Activated effector memory CD4-positive, alpha-beta T cell treated with Interleukin-2 at 50 U/mL for 16 hours (primary cell): ENCODE results near the gene RNF5.

Experiments used
- DNase-seq: peaks from one replicate; pipeline ENCODE4 v3.0.0-alpha.2; 2020

RNF5 gene

DNA sequence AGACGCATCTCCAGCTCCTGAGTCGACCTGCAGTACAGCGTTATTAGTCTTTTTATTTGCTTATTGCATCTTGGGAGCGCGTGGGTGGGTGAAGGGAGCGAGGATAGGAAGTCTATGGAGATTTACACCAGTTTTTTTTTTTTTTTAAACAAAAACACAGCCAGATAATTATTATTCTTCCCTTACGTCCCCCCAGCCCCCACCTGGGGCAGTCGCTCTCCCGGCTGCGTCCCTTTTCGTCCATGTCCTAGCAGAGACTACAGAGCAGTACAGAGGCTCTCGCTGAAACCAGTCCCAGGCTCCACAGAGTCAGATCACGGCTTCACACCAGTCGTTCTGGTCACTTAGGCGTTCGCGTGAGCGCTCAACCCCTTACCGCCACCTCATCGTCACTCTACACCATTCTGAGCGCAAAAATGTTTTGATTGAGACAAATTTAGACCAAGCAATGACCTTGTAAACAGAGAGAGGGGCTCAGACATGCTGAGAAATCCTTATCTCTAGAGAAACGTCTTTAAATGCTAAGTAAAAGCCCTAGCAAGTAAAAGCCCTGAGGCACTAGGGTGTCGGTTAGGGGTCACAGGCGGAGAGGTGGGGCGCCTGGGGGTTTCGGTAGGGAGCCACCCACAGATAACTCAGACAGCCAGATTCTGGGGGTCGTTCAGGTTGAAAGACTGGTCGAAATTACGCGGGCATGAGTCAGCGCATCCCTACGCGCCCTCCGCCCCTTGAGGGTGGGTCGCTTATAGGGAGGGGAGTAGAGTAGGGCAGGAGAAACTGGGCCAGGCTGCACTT lies 25.2 kb upstream of the RNF5 start:
- no peak for DNase-seq

DNA sequence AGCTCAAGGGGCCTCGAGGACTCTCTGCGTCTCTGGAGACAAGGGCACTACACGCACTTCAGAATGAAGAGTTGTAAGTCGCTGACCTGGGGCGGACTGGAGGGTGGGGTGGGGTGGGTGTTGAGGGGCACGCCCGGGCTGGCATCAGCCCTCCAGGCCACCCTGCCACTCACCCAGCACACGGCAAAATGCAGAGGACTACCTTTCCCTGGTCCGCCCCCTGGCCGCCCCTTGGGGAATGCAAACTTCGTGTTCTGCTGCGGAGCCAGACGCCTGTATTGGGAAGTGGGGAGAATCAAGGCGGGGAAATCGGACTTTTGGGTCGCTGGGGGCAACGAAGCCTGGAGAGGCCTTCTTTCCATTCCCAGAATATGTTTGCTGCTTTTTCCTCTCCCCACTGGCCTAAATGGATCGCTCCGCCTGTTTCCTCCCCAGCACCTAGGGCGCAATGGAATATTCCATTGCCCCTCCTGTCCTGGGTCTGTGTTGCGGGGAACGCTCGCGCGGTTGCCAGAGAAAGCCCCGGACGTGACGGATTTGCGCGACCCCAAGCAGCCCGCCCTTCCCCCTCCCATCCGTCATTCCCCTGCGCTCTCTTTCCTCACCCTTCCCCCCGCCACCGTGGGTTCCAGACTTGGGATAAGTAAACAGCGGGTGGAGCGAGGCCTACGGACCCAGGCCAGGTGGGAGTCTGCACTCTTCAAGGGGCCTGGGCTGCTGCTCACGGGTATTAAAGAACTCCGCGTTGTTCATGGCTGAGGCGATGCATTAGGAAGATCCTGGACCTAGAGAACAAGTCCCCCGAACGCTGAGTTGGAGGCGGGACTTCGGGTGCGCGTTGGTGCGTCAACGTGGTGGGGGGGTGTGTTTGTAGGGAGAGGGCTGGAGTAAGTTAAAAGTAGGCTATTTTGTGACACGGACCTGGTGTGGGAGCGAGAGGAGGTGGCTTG lies 24.4 kb upstream of the RNF5 start, which contains the start of gene PPT2:
PPT2 (plus strand) TSS at position 578 of the 950 bp plus-strand sequence. CDS start 454 bp downstream, outside the sequence.
- DNase-seq, result peak; percentile 45

DNA sequence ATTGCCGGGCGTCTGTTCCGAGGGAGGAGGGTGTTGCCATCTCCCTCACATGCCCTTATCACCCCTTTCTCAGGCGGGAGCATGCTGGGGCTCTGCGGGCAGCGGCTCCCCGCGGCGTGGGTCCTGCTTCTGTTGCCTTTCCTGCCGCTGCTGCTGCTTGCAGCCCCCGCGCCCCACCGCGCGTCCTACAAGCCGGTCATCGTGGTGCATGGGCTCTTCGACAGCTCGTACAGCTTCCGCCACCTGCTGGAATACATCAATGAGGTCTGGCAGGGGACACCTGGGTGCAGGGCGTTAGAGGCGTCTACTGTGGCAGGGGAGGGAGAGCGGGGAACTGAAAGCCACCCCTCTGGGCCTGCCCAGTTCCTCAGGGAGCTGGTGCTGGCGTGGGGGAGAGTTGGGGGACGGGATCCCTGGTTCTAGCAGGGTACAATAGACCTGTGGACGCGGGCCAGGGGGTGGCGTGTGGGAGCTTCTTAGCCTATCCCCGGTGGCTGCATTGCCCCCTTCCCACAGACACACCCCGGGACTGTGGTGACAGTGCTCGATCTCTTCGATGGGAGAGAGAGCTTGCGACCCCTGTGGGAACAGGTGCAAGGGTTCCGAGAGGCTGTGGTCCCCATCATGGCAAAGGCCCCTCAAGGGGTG lies 23.6 kb upstream of the RNF5 start:
- DNase-seq, result peak; percentile 53

DNA sequence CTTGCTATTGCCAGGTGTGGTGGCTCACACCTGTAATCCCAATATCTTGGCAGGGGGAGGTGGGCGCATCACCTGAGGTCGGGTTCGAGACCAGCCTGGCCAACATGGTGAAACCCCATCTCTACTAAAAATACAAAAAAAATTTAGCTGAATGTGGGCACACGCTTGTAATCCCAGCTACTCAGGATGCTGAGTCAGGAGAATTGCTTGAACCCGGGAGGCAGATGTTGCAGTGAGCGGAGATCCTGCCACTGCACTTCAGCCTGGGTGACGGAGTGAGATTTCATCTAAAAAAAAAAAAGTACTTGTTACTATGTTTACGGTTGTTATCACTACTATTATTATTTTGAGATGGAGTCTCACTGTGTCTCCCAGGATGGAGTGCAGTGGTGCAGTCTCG lies 21.3 kb upstream of the RNF5 start:
- DNase-seq, result no peak

- DNase-seq, result no peak
Measured at GRCh38 chr6:32158052-32158451, 20.2 kb upstream of the RNF5 start.

DNA sequence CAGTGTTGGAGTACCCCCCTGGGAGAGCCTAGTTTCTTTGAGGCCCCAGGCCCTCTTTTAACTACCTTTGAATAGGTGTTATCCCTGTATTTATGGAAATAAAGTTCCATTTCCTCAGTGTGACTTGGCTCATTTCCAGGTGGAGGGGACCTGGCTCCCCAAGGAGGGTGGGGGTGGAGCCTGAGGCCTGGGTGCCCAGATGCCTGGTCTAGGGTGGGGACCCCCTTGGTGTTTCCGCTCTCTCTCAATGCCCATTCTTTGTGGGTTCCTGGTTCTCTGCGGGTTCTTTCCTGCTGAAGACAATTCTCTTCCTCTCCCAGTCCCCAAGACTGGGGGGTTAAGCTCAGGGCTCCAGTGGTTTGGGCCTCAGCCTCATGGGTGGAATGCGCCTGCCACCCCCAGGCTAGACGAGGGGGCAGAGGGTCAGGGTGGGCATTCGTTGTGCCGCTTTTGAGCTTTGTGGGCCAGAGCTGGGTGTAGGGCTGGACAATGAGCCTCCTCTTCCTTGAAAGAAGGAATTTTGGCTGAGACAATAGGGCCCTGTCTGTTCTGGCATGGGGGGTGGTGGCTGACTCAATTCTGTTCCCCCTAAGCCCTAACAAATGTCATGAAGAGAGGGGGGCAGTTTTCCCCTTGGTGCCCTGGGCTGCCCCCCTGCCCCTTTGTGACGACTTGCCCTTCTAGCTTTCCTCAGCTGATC lies 14.5 kb upstream of the RNF5 start:
- DNase-seq, result no peak

DNA sequence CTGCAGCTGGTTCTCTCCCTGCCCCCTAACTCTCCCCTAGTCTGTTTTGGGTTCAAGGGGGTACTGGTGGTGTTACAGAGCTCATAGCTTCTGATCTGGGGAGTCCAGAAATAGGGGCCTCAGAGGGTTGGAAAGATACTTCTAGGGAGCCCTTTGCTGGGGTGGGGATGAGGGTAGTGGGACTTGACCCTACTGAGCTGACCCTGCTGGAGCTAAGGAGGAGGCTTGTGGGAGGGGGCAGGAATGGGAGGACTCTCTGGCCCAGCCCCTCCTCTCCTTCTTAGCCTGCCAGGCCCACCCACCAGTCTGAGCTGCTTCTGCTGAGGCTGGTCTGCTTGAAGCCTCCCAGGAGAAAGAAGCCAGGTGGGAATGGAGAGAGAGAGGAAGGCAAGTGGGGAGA lies 13.9 kb upstream of the RNF5 start, which contains the start of gene EGFL8:
EGFL8 (plus strand) TSS at position 301 of the 400 bp plus-strand sequence. CDS start 1,571 bp downstream, outside the sequence.
- DNase-seq, result no peak

DNA sequence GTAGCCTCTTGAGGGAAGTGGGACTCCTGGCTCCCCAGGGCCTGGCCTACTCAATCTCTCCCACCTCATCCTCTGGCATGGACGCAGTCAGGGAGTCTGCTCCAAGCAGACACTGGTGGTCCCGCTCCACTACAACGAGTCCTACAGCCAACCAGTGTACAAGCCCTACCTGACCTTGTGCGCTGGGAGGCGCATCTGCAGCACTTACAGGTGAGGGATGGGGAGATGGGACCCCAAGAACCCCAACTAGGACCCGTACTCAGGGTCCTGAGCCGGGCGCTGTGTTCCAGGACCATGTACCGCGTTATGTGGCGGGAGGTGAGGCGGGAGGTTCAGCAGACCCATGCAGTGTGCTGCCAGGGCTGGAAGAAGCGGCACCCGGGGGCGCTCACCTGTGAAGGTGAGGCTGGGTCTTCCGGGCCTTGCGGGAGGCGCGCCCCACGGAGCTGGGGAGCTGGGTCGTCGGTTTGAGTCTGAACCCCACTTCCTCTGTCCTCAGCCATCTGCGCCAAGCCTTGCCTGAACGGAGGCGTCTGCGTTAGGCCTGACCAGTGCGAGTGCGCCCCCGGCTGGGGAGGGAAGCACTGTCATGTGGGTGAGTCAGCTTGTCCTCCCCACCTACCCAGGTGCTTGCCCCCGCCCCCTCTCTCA lies 11.7 kb upstream of the RNF5 start:
- no peak for DNase-seq

DNA sequence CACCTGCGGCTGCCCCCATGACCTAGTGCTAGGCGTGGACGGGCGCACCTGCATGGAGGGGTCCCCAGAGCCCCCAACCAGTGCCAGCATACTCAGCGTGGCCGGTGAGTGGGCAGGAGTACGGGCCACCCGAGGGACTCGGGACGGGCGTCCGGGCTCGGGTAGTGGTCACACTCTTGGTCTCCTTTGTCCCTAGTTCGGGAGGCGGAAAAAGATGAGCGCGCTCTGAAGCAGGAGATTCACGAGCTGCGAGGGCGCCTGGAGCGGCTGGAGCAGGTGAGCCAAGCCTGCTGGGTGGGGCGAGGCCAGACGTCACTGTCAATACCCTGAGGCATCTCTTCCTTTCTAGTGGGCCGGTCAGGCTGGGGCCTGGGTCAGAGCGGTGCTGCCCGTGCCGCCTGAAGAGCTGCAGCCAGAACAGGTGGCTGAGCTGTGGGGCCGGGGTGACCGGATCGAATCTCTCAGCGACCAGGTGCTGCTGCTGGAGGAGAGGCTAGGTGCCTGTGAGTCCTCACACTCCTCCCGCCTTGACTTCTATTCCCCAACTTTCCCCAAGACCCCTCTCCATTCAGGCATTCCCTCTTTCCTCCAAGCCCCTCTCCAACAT lies 10.9 kb upstream of the RNF5 start:
- no peak for DNase-seq

DNA sequence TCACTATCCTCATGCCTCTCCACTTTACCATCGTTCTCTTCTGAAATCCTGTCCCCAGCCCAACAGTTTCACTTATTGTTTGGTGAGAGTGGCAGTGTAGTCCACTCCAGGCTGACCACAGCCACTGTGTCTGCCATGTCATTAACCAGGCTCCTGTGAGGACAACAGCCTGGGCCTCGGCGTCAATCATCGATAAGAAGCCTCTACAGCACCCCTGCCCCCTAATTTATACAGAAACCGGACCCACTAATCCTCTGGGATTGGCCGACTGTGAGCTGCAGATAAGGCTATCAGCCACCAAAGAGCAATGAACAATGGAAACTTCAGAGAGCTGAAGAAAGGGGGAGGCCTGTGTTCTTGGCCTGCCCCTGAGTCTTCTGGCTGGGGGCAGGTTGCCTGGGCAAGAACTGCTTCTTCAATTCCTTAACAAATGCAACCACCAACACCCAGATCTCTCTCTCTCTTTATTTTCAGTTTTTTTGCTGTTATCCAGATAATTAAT lies 10.4 kb upstream of the RNF5 start:
- no peak for DNase-seq

DNA sequence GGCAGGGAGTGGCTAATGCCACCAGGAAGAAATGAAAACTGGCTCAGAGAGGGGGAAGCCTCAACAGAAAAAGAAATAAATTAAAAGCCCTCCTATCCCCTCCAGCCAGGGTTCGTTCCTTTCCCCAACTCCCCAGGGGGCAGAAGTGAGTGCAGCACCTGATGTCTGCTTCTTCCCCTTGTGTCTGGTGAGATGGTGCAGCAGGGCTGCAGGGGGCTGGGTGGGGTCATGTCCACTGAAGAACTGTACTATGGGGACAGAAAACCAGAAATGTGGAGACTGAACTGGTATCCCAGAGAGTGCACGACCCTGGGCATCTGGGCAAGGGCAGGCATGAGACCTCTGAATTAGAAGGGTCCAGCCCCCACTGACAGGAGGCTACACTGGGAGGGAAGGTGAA lies 9.9 kb upstream of the RNF5 start:
- no peak for DNase-seq

DNA sequence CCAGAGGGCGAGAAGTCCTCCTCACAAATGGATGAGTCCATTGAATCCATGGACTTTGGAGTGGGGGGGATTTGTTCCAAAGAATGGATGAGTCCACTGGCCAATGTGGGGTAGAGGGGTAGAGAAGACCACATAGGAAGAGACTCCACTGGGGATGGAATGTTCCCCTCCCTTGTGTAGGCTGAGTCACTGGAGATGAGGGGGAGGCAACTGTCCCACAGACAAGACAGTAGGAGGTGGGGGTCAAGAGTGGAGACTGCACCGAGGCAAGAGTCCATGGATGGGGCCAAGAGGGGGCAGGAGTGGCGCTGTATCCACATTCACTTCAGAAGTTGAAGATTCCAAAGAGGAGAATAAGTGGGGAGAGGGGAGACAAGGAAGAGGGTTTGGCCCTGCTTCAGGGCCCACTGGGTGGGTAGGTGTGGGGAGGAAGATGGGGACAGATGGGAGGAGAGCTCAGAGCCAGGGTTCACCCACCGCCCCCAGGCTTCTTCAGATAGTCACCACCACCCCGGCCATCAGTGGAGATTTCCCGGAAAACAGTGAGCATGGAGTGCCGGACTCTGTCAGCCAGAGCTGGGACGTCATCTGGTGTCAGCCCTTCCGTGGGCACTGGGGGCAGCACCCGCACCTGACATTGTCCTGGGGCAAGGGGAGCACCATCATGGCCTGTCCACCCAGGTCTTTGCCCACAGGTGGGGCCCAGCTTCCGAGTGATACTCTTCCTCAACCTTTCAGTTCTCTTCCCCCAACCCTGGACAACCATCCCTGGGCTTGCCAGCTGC lies 9.2 kb upstream of the RNF5 start:
- DNase-seq, result no peak

DNA sequence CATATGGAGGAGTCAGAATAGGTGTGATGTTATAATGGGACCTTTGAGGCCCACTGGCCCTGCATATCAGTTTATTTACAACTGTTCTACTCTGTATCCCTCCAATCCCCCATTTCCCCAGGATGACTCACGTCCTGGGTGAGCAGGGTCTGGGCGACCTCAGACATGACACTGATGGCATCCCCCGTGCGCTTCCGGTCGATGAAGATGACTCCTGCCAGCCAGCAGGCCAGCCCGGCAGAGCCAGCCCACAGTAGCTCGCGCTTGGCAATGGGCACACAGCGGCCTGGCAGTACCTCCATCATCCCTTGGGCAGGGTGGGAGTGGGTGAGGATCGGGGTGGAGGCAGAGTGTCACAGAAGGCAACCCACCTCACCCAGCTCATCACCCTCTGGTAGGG lies 7.9 kb upstream of the RNF5 start:
- no peak for DNase-seq

DNA sequence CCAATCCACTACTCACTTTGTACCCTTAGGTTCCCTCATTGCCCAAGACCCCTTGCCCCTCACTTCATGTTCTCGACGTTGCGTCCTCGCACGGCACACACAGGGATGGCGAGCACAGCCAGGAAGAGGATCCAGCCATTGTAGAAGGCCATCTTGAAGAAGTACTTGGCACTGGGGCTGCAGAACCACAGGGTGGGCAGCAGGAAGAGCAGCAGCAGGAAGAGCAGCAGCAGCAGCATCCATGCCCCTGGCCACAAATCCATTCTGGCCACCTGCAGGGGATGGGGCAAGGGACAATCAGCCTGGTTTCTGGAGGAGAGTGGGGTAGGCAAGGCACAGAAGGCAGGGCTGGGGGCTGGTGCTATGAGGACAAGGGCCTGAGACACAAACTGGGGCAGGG lies 7.0 kb upstream of the RNF5 start:
- no peak for DNase-seq

DNA sequence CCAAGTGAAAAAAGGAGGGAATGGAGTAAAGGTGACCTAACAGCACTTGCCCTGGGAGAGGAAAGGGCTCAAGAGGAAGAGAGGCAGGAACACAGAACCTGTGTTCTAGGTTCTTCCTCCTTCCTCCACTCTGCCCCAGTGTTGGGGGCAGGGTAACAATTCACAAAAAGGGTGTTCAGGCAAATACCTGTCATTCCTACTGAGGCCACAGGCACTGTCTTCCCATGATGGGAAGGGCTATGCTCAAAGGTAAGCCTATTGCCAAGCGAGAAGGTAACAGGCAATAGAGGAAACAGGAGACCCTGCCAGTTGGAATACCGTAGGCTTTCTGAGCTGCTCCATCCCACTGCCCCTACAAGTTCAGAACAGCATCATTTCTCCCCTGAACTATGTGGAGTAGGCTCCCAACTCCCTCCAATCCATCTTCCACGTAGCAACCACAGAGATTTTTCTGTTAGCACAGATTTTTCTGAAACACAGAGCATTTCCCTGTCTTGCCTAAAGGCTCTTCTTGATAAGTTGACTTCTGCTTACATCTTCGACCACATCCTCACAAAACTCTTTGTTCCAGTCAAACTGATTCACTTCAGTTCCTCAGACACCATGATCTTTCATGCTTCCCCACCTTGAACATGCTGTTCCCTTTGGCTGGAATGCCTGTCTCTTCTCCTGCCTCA lies 5.0 kb upstream of the RNF5 start:
- DNase-seq, result no peak

DNA sequence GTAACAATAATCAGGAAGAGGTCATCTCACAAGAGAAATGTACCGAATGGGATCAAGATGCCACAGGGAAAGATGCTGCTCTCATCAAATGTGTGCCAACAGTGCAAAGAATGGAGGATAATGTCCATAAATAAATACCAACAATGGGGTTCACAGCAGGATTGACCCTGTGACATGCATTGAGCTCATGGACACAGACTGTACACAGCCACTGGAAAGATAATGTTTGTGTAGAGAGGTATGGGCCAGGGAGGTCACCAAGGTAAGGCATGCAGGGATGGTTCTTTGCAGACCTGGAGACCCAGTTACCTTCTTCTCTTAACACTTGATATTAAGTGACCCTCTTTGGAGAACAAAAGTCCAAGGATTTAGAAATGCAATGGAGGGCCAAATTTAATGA lies 3.8 kb upstream of the RNF5 start:
- DNase-seq, result no peak

- DNase-seq, result no peak
Measured at GRCh38 chr6:32175322-32175710, 2.9 kb upstream of the RNF5 start.

GRCh38 chr6:32175711-32176475 lies 2.3 kb upstream of the RNF5 start, which contains the start of gene AGPAT1:
AGPAT1 (minus strand) TSS chr6:32176084; CDS start chr6:32171496, 4,588 bp downstream.
- peak; percentile 97 for DNase-seq
